Choroid plexus epithelial cell (primary cell): ENCODE data around the gene VAPB.

Experiments used
- DNase-seq: peaks from one replicate; pipeline ENCODE4 v3.0.0-alpha.2; 2010; ENCODE audit warnings: low read depth
- H3K4me3 ChIP-seq: 2 replicates; pipeline ENCODE4 v1.5.1; 2011; ENCODE audit warnings: low read depth, mild to moderate bottlenecking, control low read depth, low read length, moderate library complexity
- CTCF ChIP-seq: conservative IDR thresholded peaks from 2 replicates; pipeline ENCODE4 v1.5.1; 2011; ENCODE audit warnings: low read depth, mild to moderate bottlenecking, control low read depth, inconsistent platforms, low read length, moderate library complexity

VAPB gene

GRCh38 chr20:58472273-58473018 is 83.4 kb downstream of the VAPB start:
- TF ChIP-seq CTCF: no peak
- DNase-seq: no peak

GRCh38 chr20:58473453-58474425 is 84.7 kb downstream of the VAPB start:
- TF ChIP-seq CTCF: no peak
- no peak overlapping the region for H3K4me3 ChIP-seq
- no peak for DNase-seq

More at GRCh38 chr20:58472273-58473018, 83.4 kb downstream of the VAPB start:
- no peak overlapping the region for H3K4me3 ChIP-seq

GRCh38 chr20:58475466-58475865 is 86.4 kb downstream of the VAPB start:
- no peak for TF ChIP-seq CTCF
- no peak overlapping the region for H3K4me3 ChIP-seq

GRCh38 chr20:58478141-58478805 is 89.2 kb downstream of the VAPB start:
- TF ChIP-seq CTCF: no peak
- no peak for DNase-seq

More at GRCh38 chr20:58475466-58475865, 86.4 kb downstream of the VAPB start:
- DNase-seq: no peak

GRCh38 chr20:58479726-58480440 is 90.9 kb downstream of the VAPB start:
- H3K4me3 ChIP-seq: no peak overlapping the region
- no peak for TF ChIP-seq CTCF
- no peak for DNase-seq

More at GRCh38 chr20:58478141-58478805, 89.2 kb downstream of the VAPB start:
- no peak overlapping the region for H3K4me3 ChIP-seq
